Caco-2 (cell line): ENCODE measurements around the gene SELENOV. TPM values are rescaled to one million over a fixed set of nuclear protein-coding genes. Genes with fewer than 3 reads are reported as not detected.

Experiments used
- BruUV-seq: library from RNA; stranded (reverse); fragments of 400-500 nt; replicated peaks from 2 replicates; lab custom pipeline; 2021; lab: Mats Ljungman, UMichigan
- CTCF ChIA-PET: fragments of 300-600 bp; sonication (Branson Sonifier 250); formaldehyde crosslinking; loops from one replicate; lab custom pipeline; 2022; ENCODE audit warnings: antibody characterized with exemption; lab: Charles Lee
- POLR2A ChIA-PET: fragments of 300-600 bp; sonication (Branson Sonifier 250); formaldehyde crosslinking; loops from one replicate; lab custom pipeline; 2022; ENCODE audit warnings: antibody characterized with exemption; lab: Charles Lee
- DNase-seq, 2 experiments: peaks; one replicate each; pipeline versions ENCODE4 v3.0.0 to v3.0.0-alpha.2; 2020 to 2022
- H3K27me3 ChIP-seq: replicated peaks from 2 replicates; pipeline ENCODE4 v1.6.0; 2011; ENCODE audit warnings: low read length; ENCODE audit not compliant: control insufficient read depth, insufficient read depth
- H3K36me3 ChIP-seq: 2 replicates; pipeline ENCODE4 v1.5.1; 2011; ENCODE audit warnings: low read length; ENCODE audit not compliant: control insufficient read depth, insufficient read depth
- H3K4me1 ChIP-seq: fragments of 250-450 bp; sonication (Bioruptor Pico); 2 replicates; pipeline ENCODE4 v1.5.1; 2020; ENCODE audit warnings: mild to moderate bottlenecking
- H3K4me3 ChIP-seq: 2 replicates; pipeline ENCODE4 v1.5.1; 2011; ENCODE audit warnings: low read depth, mild to moderate bottlenecking, control low read depth, low read length
- H3K9me3 ChIP-seq: fragments of 250-450 bp; sonication (Bioruptor Pico); 2 replicates; pipeline ENCODE4 v1.5.1; 2020; ENCODE audit warnings: mild to moderate bottlenecking, moderate library complexity
- H3K27ac Mint-ChIP-seq: one replicate; pipeline ENCODE4 v1.8.0; 2022; ENCODE audit warnings: mixed read lengths; ENCODE audit not compliant: unreplicated experiment
- H3K27me3 Mint-ChIP-seq: one replicate; pipeline ENCODE4 v1.8.0; 2022; ENCODE audit warnings: mixed read lengths; ENCODE audit not compliant: insufficient read depth, unreplicated experiment
- H3K36me3 Mint-ChIP-seq: one replicate; pipeline ENCODE4 v1.8.0; 2022; ENCODE audit warnings: mild to moderate bottlenecking, mixed read lengths; ENCODE audit not compliant: insufficient read depth, unreplicated experiment
- H3K4me1 Mint-ChIP-seq: one replicate; pipeline ENCODE4 v1.8.0; 2022; ENCODE audit warnings: low read depth, mixed read lengths; ENCODE audit not compliant: unreplicated experiment
- H3K4me3 Mint-ChIP-seq: one replicate; pipeline ENCODE4 v1.8.0; 2022; ENCODE audit warnings: mild to moderate bottlenecking, moderate library complexity, mixed read lengths; ENCODE audit not compliant: unreplicated experiment
- H3K9me3 Mint-ChIP-seq: one replicate; pipeline ENCODE4 v1.8.0; 2022; ENCODE audit warnings: mixed read lengths; ENCODE audit not compliant: unreplicated experiment
- CTCF ChIP-seq, 2 experiments: fragments of 200-600 bp in 1 of 2; IDR thresholded peaks; 1 replicate in 1 of 2; 2 replicates in 1 of 2; pipeline versions ENCODE4 v1.5.1 to v1.8.0; 2011 to 2022; ENCODE audit warnings: antibody characterized with exemption in 1 of 2, control low read depth in 1 of 2, inconsistent platforms in 1 of 2, low read depth in 1 of 2, low read length in 1 of 2, mild to moderate bottlenecking in 1 of 2, moderate library complexity in 1 of 2; ENCODE audit not compliant: insufficient read depth in 1 of 2, severe bottlenecking in 1 of 2, unreplicated experiment in 1 of 2
- intact Hi-C: fragments of 100-400 bp; cut with micrococcal nuclease; formaldehyde crosslinking; loops from one replicate; pipeline ENCODE4 v1.10.0; 2022; ENCODE audit not compliant: unreplicated experiment
- total RNA-seq: library from RNA; stranded (reverse); gene quantifications from 2 replicates; pipeline ENCODE4 v1.2.3, GENCODE V29; 2022

The SELENOV gene
- total RNA-seq, 1 experiment from 2014 or later, result 1.6 TPM

DNA sequence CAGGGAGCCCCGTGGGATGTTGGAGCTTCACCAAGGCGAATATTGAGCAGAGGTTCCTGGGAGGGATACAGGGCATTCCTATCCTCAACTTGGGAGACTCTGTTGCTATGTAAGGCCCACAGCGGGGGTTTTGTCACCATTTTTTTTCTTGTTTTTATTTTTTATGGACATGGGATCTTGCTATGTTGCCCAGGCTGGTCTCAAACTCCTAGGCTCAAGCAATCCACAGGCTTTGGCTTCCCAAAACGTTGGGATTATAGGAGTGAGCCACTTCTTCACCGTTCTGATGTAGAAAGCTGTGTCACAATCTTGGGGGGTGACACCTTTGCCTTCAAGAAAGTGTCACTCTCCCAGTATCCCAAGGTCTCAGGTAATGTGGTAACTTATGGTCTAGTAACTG is 13.6 kb upstream of the SELENOV start:
- BruUV-seq, result no TSS peak
- intact Hi-C loops, result no loop called here
- H3K4me1 ChIP-seq, result peaks cover 18% of the 10 kb centered on the region
- peaks cover 31% of the 10 kb centered on the region for H3K27me3 Mint-ChIP-seq
- H3K4me3 ChIP-seq, result no peak overlapping the region
- H3K36me3 ChIP-seq, result no peaks in the 10 kb centered on the region
- H3K4me3 Mint-ChIP-seq, result no peak overlapping the region
- H3K27ac Mint-ChIP-seq, result no peak overlapping the region
- H3K27me3 ChIP-seq, result peaks cover 1% of the 10 kb centered on the region
- no peaks in the 10 kb centered on the region for H3K9me3 Mint-ChIP-seq
- ChIA-PET CTCF (interaction anchor here (0.9 kb wide), 1 partner anchor 33 kb away, joined by 3 read pairs; no protein-coding TSS in a partner anchor), POLR2A (no interaction called here)
- DNase-seq, result no peak
- TF ChIP-seq CTCF (IDR thresholded peaks at IDR 0.05; ENCODE audit: insufficient read depth in 1 of 2, low read depth in 1 of 2, low read length in 1 of 2, severe bottlenecking in 1 of 2, unreplicated experiment in 1 of 2), result no peak
- peaks cover 16% of the 10 kb centered on the region for H3K4me1 Mint-ChIP-seq
- no peaks in the 10 kb centered on the region for H3K9me3 ChIP-seq
- H3K36me3 Mint-ChIP-seq, result no peaks in the 10 kb centered on the region

- H3K4me3 ChIP-seq, result peak overlapping the region; percentile 29
These were observed 12.1 kb upstream of the SELENOV start for GRCh38 chr19:39502640-39503417.

More at GRCh38 chr19:39502640-39503417, 12.1 kb upstream of the SELENOV start:
- peaks cover 16% of the 10 kb centered on the region for H3K4me1 Mint-ChIP-seq
- DNase-seq, result peak; percentile 67 to 90
- H3K27ac Mint-ChIP-seq, result no peak overlapping the region
- Histone ChIP-seq H3K9me3 (no peaks in the 10 kb centered on the region), H3K4me1 (peaks cover 15% of the 10 kb centered on the region), H3K27me3 (peaks cover 1% of the 10 kb centered on the region), H3K36me3 (no peaks in the 10 kb centered on the region)
- peak overlapping the region; percentile 64 for H3K4me3 Mint-ChIP-seq
- intact Hi-C loops, result loop anchor here (2.0 kb wide), 1 partner anchor 58 kb away; the partner anchor contains the start of gene SUPT5H
- peaks cover 5% of the 10 kb centered on the region for H3K36me3 Mint-ChIP-seq
- ChIA-PET POLR2A (interaction anchor here (0.6 to 0.9 kb wide), 3 partner anchors 62 to 71 kb away, joined by 3 to 5 read pairs (median 3); partner anchors contain the start of gene RPS16), CTCF (interaction anchor here (0.6 to 1.7 kb wide), 12 partner anchors 11 to 67 kb away, joined by 3 to 12 read pairs (median 6); partner anchors contain the start of genes EID2, EID2B and RPS16)
- TF ChIP-seq CTCF (IDR thresholded peaks at IDR 0.05; ENCODE audit: insufficient read depth in 1 of 2, low read depth in 1 of 2, low read length in 1 of 2, severe bottlenecking in 1 of 2, unreplicated experiment in 1 of 2), result peak; percentile 79 to 99
- peaks cover 31% of the 10 kb centered on the region for H3K27me3 Mint-ChIP-seq
- H3K9me3 Mint-ChIP-seq, result no peaks in the 10 kb centered on the region
- no TSS peak for BruUV-seq
